Aorta (tissue), 5 donors: ENCODE measurements around the gene ZBTB17. TPM values are rescaled to one million over a fixed set of nuclear protein-coding genes. Genes with fewer than 3 reads are reported as not detected.

Source experiments
- ATAC-seq: fragments of 200-7000 bp; cut with Tn5 transposase; one replicate; pipeline ENCODE4 v1.9.1; 2022; ENCODE audit warnings: moderate library complexity; ENCODE audit not compliant: low FRiP score
- DNase-seq, 2 donors: peaks; one replicate each; pipeline ENCODE4 v3.0.0-alpha.2; 2020
- H3K27ac ChIP-seq, 2 donors: one replicate each; pipeline ENCODE4 v1.5.1; 2013; ENCODE audit warnings: low read length in 2 of 2, mild to moderate bottlenecking in 2 of 2, moderate library complexity in 2 of 2, control low read depth in 1 of 2, inconsistent platforms in 1 of 2, low read depth in 1 of 2
- H3K27me3 ChIP-seq, 2 donors: one replicate each; pipeline ENCODE4 v1.6.1; 2013; ENCODE audit warnings: control low read depth in 1 of 2, low read length in 1 of 2, mild to moderate bottlenecking in 1 of 2, moderate library complexity in 1 of 2; ENCODE audit not compliant: insufficient read depth in 2 of 2, control insufficient read depth in 1 of 2
- H3K36me3 ChIP-seq, 2 donors: one replicate each; pipeline ENCODE4 v1.6.1; 2013; ENCODE audit warnings: control low read depth in 1 of 2, low read length in 1 of 2, mild to moderate bottlenecking in 1 of 2; ENCODE audit not compliant: insufficient read depth in 2 of 2, control insufficient read depth in 1 of 2
- H3K4me1 ChIP-seq, 2 donors: one replicate each; pipeline ENCODE4 v1.6.1; 2013; ENCODE audit warnings: low read length in 2 of 2, control low read depth in 1 of 2, mild to moderate bottlenecking in 1 of 2, moderate library complexity in 1 of 2; ENCODE audit not compliant: insufficient read depth in 2 of 2, control insufficient read depth in 1 of 2
- H3K4me3 ChIP-seq, 2 donors: one replicate each; pipeline ENCODE4 v1.5.1; 2013; ENCODE audit warnings: low read length in 2 of 2, control low read depth in 1 of 2, mild to moderate bottlenecking in 1 of 2
- H3K9me3 ChIP-seq: one replicate; pipeline ENCODE4 v1.6.1; 2013; ENCODE audit warnings: mild to moderate bottlenecking, low read length; ENCODE audit not compliant: control insufficient read depth
- WGBS, 2 donors: extraction: QIAGEN DNeasy Blood & Tissue Kit; methylation state at CpG; one replicate each; pipeline ENCODE4 v1.1.7; 2013; 5-methylcytosine and 5-hydroxymethylcytosine counted together
- intact Hi-C, 2 donors: fragments of 100-400 bp; cut with DNase I; formaldehyde crosslinking; loops; one replicate each; pipeline versions ENCODE4 v1.14.2 to v1.15.0; 2022
- polyA plus RNA-seq, 2 donors: library from polyadenylated mRNA; stranded (reverse); fragments of 200-250 nt; gene quantifications; one replicate each; pipeline ENCODE4 v1.2.3, GENCODE V29; 2013
- total RNA-seq, 2 donors: library from RNA; stranded (reverse); fragmentation: NEBNext Ultra II Directional; extraction: Animal tissue kit (Norgen Biotek cat#: 25700); gene quantifications; one replicate each; pipeline ENCODE4 v1.2.1, GENCODE V29; 2021
- donor health status: healthy with polysubstance abuse.
- donor health status: Bipolar disorder and iron deficiency.
- donor health status: DM: no; HTN: no; CAD: no.
- donor health status: DM: no; HTN: no; CAD: no.
- donor health status: DM: yes; HTN: yes; CAD: no.

Gene ZBTB17
- total and polyA plus RNA-seq, 4 donors: 15.0 to 134 (median 48.9) TPM

- H3K4me1 ChIP-seq: peaks cover 0 to 2% of the 10 kb centered on the region in 2 donors
- peaks cover 0 to 13% of the 10 kb centered on the region in 2 donors for H3K36me3 ChIP-seq
- H3K4me3 ChIP-seq: no peak overlapping the region
- ATAC-seq (no peak), DNase-seq (peak; percentile 46 to 74)
- no peak overlapping the region for H3K27ac ChIP-seq
- WGBS, 2 donors: 85 to 89% methylated on average over 39 of the region's 39 CpGs
- no peaks in the 10 kb centered on the region for H3K9me3 ChIP-seq
- intact Hi-C loops: loop anchor here (5.0 kb wide), 2 partner anchors 53 to 148 kb away; no protein-coding TSS in a partner anchor
- H3K27me3 ChIP-seq: no peaks in the 10 kb centered on the region
These were observed 30.7 kb downstream of the ZBTB17 start for GRCh38 chr1:15945011-15945831.

- H3K27ac ChIP-seq: no peak overlapping the region
- WGBS, 2 donors: 91 to 92% methylated on average over 48 to 55 of the region's 55 CpGs
- ATAC-seq (no peak), DNase-seq (peak in 1 of 2 donors; percentile 43)
- no peaks in the 10 kb centered on the region for H3K4me1 ChIP-seq
- no peak overlapping the region for H3K4me3 ChIP-seq
- intact Hi-C loops: loop anchor here (5.0 kb wide), 2 partner anchors 52 to 147 kb away; no protein-coding TSS in a partner anchor
- H3K27me3 ChIP-seq: no peaks in the 10 kb centered on the region
- peaks cover 0 to 13% of the 10 kb centered on the region in 2 donors for H3K36me3 ChIP-seq
- H3K9me3 ChIP-seq: no peaks in the 10 kb centered on the region
These were observed 31.4 kb downstream of the ZBTB17 start for GRCh38 chr1:15944308-15945010.

DNA sequence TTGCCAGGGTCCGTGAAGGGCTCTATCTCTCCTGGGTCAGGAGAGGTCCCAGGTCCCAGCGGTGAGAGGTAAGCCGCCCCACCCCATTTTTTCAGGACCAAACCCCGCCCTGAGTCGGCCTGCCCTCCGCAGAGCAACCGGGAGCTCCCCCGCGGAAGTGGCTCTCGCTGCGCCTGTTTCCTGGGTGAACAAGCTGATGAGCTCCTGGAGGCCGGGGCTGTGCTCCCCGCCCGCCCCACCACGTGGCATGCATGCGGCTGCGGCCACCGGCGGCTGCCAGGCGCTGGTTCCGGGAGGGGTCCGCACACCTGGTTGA lies 32.0 kb downstream of the ZBTB17 start:
- ATAC-seq (no peak), DNase-seq (peak; percentile 42 to 75)
- WGBS, 2 donors: 94 to 96% methylated on average over 22 of the region's 22 CpGs
- Histone ChIP-seq H3K9me3 (no peaks in the 10 kb centered on the region), H3K27me3 (no peaks in the 10 kb centered on the region), H3K36me3 (peaks cover 0 to 13% of the 10 kb centered on the region in 2 donors), H3K4me1 (no peaks in the 10 kb centered on the region), H3K27ac (no peak overlapping the region), H3K4me3 (no peak overlapping the region)
- intact Hi-C loops: no loop called here

DNA sequence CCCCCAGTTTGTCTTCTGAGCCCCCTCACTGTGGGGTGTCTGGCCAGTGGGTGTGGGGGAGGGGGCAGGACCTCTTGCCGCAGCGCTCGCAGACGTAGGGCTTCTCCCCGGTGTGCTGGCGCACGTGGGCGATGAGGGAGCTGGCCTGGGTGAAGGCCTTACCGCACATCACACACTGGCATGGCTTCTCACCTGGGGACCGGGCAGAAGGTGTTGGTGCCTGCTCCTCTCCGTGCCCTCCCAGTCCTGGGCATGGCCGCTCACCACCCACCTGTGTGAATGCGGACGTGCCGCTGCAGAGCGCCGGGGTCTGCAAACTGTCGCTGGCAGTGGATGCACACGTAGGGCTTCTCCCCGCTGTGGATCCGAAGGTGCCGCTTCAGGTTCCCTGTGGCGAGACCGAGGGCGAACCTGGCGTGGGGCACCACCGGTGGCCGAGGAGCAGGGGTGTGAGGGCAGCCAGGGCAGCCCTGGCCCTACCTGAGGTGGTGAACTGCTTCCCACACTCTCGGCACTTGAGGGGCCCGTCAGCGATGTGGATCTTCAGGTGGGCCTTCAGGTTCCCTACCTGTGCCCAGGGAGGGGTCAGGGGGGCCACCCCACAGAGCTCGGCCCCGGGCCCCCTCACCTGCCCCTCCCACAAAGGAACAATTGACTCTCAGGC lies 32.4 kb downstream of the ZBTB17 start:
- no peak overlapping the region for H3K27ac ChIP-seq
- ATAC-seq (no peak), DNase-seq (peak; percentile 41 to 75)
- H3K27me3 ChIP-seq: no peaks in the 10 kb centered on the region
- peaks cover 0 to 15% of the 10 kb centered on the region in 2 donors for H3K36me3 ChIP-seq
- H3K9me3 ChIP-seq: no peaks in the 10 kb centered on the region
- no peak overlapping the region for H3K4me3 ChIP-seq
- intact Hi-C loops: no loop called here
- no peaks in the 10 kb centered on the region for H3K4me1 ChIP-seq
- WGBS, 2 donors: 93 to 95% methylated on average over 33 of the region's 33 CpGs

DNA sequence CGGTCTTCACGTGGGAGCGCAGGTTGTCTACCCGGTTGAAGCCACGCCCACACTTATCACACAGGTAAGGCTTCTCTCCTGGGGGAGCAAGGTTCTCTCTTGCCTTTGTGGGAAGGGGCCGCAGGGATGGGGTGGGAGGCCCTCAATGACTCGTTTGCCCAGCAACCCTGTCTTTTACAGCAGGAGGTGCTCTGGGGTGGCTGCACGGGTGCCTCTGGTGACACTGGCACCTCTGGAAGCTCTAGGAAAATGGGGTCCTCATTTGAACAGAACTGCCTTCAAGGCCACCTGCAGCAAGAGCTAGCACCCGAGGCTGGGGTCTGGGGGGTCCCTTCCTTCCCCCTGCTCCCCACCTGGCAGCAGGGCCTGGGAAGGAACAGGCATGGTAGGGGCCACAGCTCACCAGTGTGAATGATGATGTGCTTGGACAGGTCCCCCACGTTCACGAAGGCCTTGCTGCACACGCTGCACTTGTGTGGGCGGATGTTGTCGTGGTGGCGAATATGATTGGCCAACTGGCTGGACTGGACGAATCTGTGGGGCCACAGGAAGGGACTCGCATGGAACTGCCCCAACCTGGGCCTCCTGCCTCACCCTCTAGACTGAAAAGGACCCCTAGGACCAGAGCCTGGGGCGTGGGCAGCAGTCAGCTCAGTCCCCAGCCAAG lies 33.1 kb downstream of the ZBTB17 start:
- 66 to 70% methylated on average over 18 of the region's 18 CpGs for WGBS, 2 donors
- Histone ChIP-seq H3K27me3 (no peaks in the 10 kb centered on the region), H3K27ac (no peak overlapping the region), H3K36me3 (peaks cover 0 to 17% of the 10 kb centered on the region in 2 donors), H3K9me3 (no peaks in the 10 kb centered on the region), H3K4me3 (no peak overlapping the region), H3K4me1 (no peaks in the 10 kb centered on the region)
- DNase-seq: no peak
- intact Hi-C loops: no loop called here
- no peak for ATAC-seq

- Histone ChIP-seq H3K4me1 (no peaks in the 10 kb centered on the region), H3K27me3 (no peaks in the 10 kb centered on the region), H3K36me3 (peaks cover 0 to 17% of the 10 kb centered on the region in 2 donors), H3K9me3 (no peaks in the 10 kb centered on the region), H3K27ac (no peak overlapping the region), H3K4me3 (no peak overlapping the region)
- intact Hi-C loops: no loop called here
- 60 to 62% methylated on average over 32 of the region's 32 CpGs for WGBS, 2 donors
- no peak for ATAC-seq
- DNase-seq: peak in 1 of 2 donors; percentile 75
These were observed 33.8 kb downstream of the ZBTB17 start for GRCh38 chr1:15941899-15942660.

- Histone ChIP-seq H3K9me3 (no peaks in the 10 kb centered on the region), H3K4me3 (no peak overlapping the region), H3K4me1 (no peaks in the 10 kb centered on the region), H3K27ac (peak overlapping the region in 1 of 2 donors; percentile 4), H3K36me3 (peaks cover 0 to 17% of the 10 kb centered on the region in 2 donors), H3K27me3 (no peaks in the 10 kb centered on the region)
- WGBS, 2 donors: 70 to 79% methylated on average over 13 of the region's 13 CpGs
- no peak for ATAC-seq
- peak in 1 of 2 donors; percentile 74 for DNase-seq
- intact Hi-C loops: no loop called here
These were observed 34.7 kb downstream of the ZBTB17 start for GRCh38 chr1:15941044-15941840.
